ENCODE data around the gene ACTN1.

GRCh38 chr14:68836082-68836481 lies 143.0 kb downstream of the ACTN1 start:
- TF ChIP-seq EZH2phosphoT487 (IDR thresholded peaks at IDR 0.05; ENCODE audit: low read depth, severe bottlenecking, unreplicated experiment) (no peak), CTCF (IDR thresholded peaks at IDR 0.05; ENCODE audit: poor library complexity) (no peak), EZH2 (IDR thresholded peaks at IDR 0.05; ENCODE audit: borderline replicate concordance) (no peak)

All from hepatocyte (in vitro differentiated cells).